GM12892 (cell line): Measurements from ENCODE around the gene INHBC.

Experiments used
- DNase-seq: peaks from one replicate; pipeline ENCODE4 v3.0.0; 2011; ENCODE audit not compliant: insufficient read length
- FAIRE-seq: peaks from 2 replicates; lab custom pipeline; 2011; peaks lifted over from hg19 to GRCh38; lab: Jason Lieb, UNC
- POLR2A ChIP-seq: IDR thresholded peaks from 2 replicates; pipeline ENCODE4 v1.6.1; 2011; ENCODE audit warnings: low read depth, low read length, control low read depth
- POLR2AphosphoS5 ChIP-seq: IDR thresholded peaks from 2 replicates; pipeline ENCODE4 v1.6.1; 2011; ENCODE audit warnings: low read depth, low read length, control low read depth
- TAF1 ChIP-seq: IDR thresholded peaks from 2 replicates; pipeline ENCODE4 v1.6.1; 2011; ENCODE audit warnings: low read depth, mild to moderate bottlenecking, control low read depth, low read length, borderline replicate concordance

INHBC gene

GRCh38 chr12:57465747-57466505 lies 31.3 kb downstream of the INHBC start:
- FAIRE-seq = no peak
- DNase-seq = no peak
- TF ChIP-seq POLR2AphosphoS5 (no peak), TAF1 (no peak), POLR2A (no peak)

- DNase-seq = no peak
- no peak for TF ChIP-seq POLR2A
- no peak for FAIRE-seq
These were observed 32.8 kb downstream of the INHBC start for GRCh38 chr12:57467212-57467874.

- DNase-seq = no peak
- no peak for TF ChIP-seq TAF1
- TF ChIP-seq POLR2AphosphoS5 = no peak
- TF ChIP-seq POLR2A = no peak
- FAIRE-seq = no peak
These were observed 33.3 kb downstream of the INHBC start for GRCh38 chr12:57467915-57468314.

- TF ChIP-seq POLR2AphosphoS5 = peak; percentile 19; the same call in 1 of the 2 replicates
- no peak; the same call in 1 of the 2 replicates for TF ChIP-seq POLR2A
- DNase-seq (no peak), FAIRE-seq (no peak)
These were observed 34.9 kb downstream of the INHBC start for GRCh38 chr12:57469296-57470164.

GRCh38 chr12:57470286-57470969 lies 35.8 kb downstream of the INHBC start:
- no peak for TF ChIP-seq TAF1
- TF ChIP-seq POLR2A = no peak
- 0 out of 2 replicates have a peak, but pooled peaks have one; percentile 10 for TF ChIP-seq POLR2AphosphoS5
- no peak for FAIRE-seq
- no peak for DNase-seq

GRCh38 chr12:57470970-57471656 lies 36.5 kb downstream of the INHBC start:
- TF ChIP-seq TAF1 = no peak
- no peak for TF ChIP-seq POLR2A
- TF ChIP-seq POLR2AphosphoS5 = no peak
- no peak for DNase-seq
- no peak for FAIRE-seq

- FAIRE-seq = no peak
- TF ChIP-seq POLR2AphosphoS5 (no peak), TAF1 (no peak), POLR2A (no peak)
- DNase-seq = no peak
These were observed 37.1 kb downstream of the INHBC start for GRCh38 chr12:57471661-57472060.

- DNase-seq (no peak), FAIRE-seq (no peak)
- no peak for TF ChIP-seq POLR2AphosphoS5
- no peak for TF ChIP-seq POLR2A
- no peak for TF ChIP-seq TAF1
These were observed 37.8 kb downstream of the INHBC start for GRCh38 chr12:57472391-57472790.

GRCh38 chr12:57473392-57473791 lies 38.8 kb downstream of the INHBC start:
- FAIRE-seq (no peak), DNase-seq (no peak)
- no peak for TF ChIP-seq POLR2AphosphoS5
- no peak for TF ChIP-seq POLR2A
- no peak for TF ChIP-seq TAF1

- FAIRE-seq (no peak), DNase-seq (no peak)
- TF ChIP-seq POLR2A (no peak), POLR2AphosphoS5 (no peak), TAF1 (no peak)
These were observed 39.3 kb downstream of the INHBC start for GRCh38 chr12:57473886-57474285.

- DNase-seq (no peak), FAIRE-seq (no peak)
- TF ChIP-seq POLR2A = no peak
- TF ChIP-seq POLR2AphosphoS5 = no peak
- no peak for TF ChIP-seq TAF1
These were observed 39.8 kb downstream of the INHBC start for GRCh38 chr12:57474430-57474829.
